Astrocyte of the spinal cord (primary cell): ENCODE data around the gene NEMP2.

ENCODE experiments used
- DNase-seq: peaks from one replicate; pipeline ENCODE4 v3.0.0; 2011; ENCODE audit warnings: low read depth, low spot score
- H3K4me3 ChIP-seq: 2 replicates; pipeline ENCODE4 v1.5.1; 2011; ENCODE audit warnings: low read depth, mild to moderate bottlenecking, low read length, moderate library complexity
- CTCF ChIP-seq: IDR thresholded peaks from 2 replicates; pipeline ENCODE4 v1.5.1; 2012; ENCODE audit warnings: low read depth, mild to moderate bottlenecking, low read length, inconsistent platforms
- in situ Hi-C: cut with HindIII; loops from 2 replicates; pipeline ENCODE4 v1.10.0; 2017; ENCODE audit warnings: low sequenced_read_pairs

NEMP2 gene

GRCh38 chr2:190493095-190493494, 41.4 kb downstream of the NEMP2 start:
- H3K4me3 ChIP-seq = no peak overlapping the region

GRCh38 chr2:190490502-190490901, 44.0 kb downstream of the NEMP2 start:
- DNase-seq = no peak
- no peak overlapping the region for H3K4me3 ChIP-seq
- in situ Hi-C loops = no loop called here
- TF ChIP-seq CTCF = no peak

More at GRCh38 chr2:190493095-190493494, 41.4 kb downstream of the NEMP2 start:
- in situ Hi-C loops = no loop called here
- no peak for TF ChIP-seq CTCF
- DNase-seq = no peak

GRCh38 chr2:190489475-190489874, 45.0 kb downstream of the NEMP2 start:
- H3K4me3 ChIP-seq = no peak overlapping the region
- TF ChIP-seq CTCF = no peak
- DNase-seq = no peak
- in situ Hi-C loops = no loop called here

GRCh38 chr2:190488516-190489233, 45.8 kb downstream of the NEMP2 start:
- no peak overlapping the region for H3K4me3 ChIP-seq
- no peak for TF ChIP-seq CTCF
- in situ Hi-C loops = no loop called here
- no peak for DNase-seq

GRCh38 chr2:190486037-190486623, 48.4 kb downstream of the NEMP2 start:
- H3K4me3 ChIP-seq = no peak overlapping the region
- no peak for TF ChIP-seq CTCF
- DNase-seq = no peak
- in situ Hi-C loops = no loop called here

GRCh38 chr2:190482451-190482850, 52.1 kb downstream of the NEMP2 start:
- no peak overlapping the region for H3K4me3 ChIP-seq
- no peak for TF ChIP-seq CTCF
- in situ Hi-C loops = no loop called here
- DNase-seq = no peak
